GM21786 (cell line): ENCODE results near the gene PFKFB2.

Experiments used
- ATAC-seq: cut with Tn5 transposase; IDR thresholded peaks from one replicate; pipeline ENCODE4 v1.9.1; 2021; ENCODE audit not compliant: unreplicated experiment

Gene PFKFB2

GRCh38 chr1:207052911-207053769 is at the start of gene PFKFB2:
Gene PFKFB2 (plus strand): TSS chr1:207053275. CDS start chr1:207054718, 1,443 bp downstream.
- ATAC-seq, result peak; percentile 79

- no peak for ATAC-seq
Measured at GRCh38 chr1:207004931-207005830, 47.9 kb upstream of the PFKFB2 start.

GRCh38 chr1:207006083-207006482 is 47.0 kb upstream of the PFKFB2 start:
- no peak for ATAC-seq

GRCh38 chr1:207006914-207007313 is 46.2 kb upstream of the PFKFB2 start:
- no peak for ATAC-seq

GRCh38 chr1:207007352-207008033 is 45.6 kb upstream of the PFKFB2 start:
- ATAC-seq, result no peak

- ATAC-seq, result no peak
Measured at GRCh38 chr1:207009182-207009850, 43.8 kb upstream of the PFKFB2 start.

- no peak for ATAC-seq
Measured at GRCh38 chr1:207009945-207010344, 43.1 kb upstream of the PFKFB2 start.

- ATAC-seq, result no peak
Measured at GRCh38 chr1:207010726-207011125, 42.3 kb upstream of the PFKFB2 start.

- no peak for ATAC-seq
Measured at GRCh38 chr1:207013321-207014085, 39.6 kb upstream of the PFKFB2 start.

GRCh38 chr1:207014728-207015127 is 38.3 kb upstream of the PFKFB2 start:
- ATAC-seq, result no peak

GRCh38 chr1:207015791-207016190 is 37.3 kb upstream of the PFKFB2 start:
- no peak for ATAC-seq

- no peak for ATAC-seq
Measured at GRCh38 chr1:207017615-207018559, 35.2 kb upstream of the PFKFB2 start.

GRCh38 chr1:207018707-207019106 is 34.4 kb upstream of the PFKFB2 start:
- no peak for ATAC-seq

- ATAC-seq, result no peak
Measured at GRCh38 chr1:207019161-207019560, 33.9 kb upstream of the PFKFB2 start.

- ATAC-seq, result no peak
Measured at GRCh38 chr1:207019661-207020060, 33.4 kb upstream of the PFKFB2 start.

GRCh38 chr1:207020065-207020708 is 32.9 kb upstream of the PFKFB2 start:
- no peak for ATAC-seq

GRCh38 chr1:207020709-207021107 is 32.4 kb upstream of the PFKFB2 start:
- no peak for ATAC-seq

- ATAC-seq, result no peak
Measured at GRCh38 chr1:207021139-207021861, 31.8 kb upstream of the PFKFB2 start.
